ENCODE data around the gene BORCS5.
"Not testable (repeated sequence)": the region's sequence is repeated elsewhere in the genome, so short reads cannot be mapped to it uniquely, and the experiment has no call there.

Gene BORCS5

DNA sequence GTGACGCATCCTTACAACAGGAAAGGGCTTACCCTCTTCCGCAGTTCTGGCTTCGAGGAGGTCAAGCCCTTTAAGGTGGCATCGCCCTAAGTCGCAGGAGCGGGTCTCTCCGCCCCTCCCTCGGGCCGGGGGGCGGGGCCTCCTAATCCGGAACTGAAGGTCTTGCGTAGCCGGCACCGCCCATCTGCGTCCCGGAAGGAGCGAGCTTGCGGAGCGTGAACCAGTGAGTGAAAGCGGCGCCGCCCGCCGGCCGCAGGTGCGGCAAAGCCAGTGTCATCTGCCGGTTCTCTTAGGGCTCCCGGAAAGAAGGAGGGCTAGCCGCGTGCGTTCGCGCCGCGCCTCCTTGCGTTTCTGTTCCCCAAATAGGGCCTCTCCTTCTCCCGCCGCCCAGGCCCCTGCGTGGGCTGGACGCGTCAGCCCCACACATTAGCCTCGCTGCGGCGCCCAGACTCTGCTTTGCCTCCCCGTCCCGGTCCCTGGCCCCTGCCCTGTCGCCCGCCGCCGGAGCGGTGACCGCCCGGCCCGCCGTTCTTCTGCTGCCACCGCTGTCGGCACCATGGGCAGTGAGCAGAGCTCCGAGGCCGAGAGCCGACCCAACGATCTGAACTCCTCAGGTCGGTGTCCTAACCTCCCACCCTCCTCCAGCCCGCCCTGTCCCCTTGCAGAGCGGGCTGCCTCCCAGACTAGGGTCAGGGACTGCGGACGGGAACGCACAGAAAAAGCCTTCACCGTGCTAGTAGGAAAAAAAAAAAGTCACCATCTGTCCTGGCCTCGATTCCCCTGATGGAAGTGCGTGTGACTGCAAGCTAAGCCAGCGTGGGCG, at the start of gene BORCS5:
BORCS5 (plus strand) TSS at position 183 of the 823 bp plus-strand sequence; CDS start at position 557, 374 bp downstream.
- DNase-seq, result peak; percentile 86

DNA sequence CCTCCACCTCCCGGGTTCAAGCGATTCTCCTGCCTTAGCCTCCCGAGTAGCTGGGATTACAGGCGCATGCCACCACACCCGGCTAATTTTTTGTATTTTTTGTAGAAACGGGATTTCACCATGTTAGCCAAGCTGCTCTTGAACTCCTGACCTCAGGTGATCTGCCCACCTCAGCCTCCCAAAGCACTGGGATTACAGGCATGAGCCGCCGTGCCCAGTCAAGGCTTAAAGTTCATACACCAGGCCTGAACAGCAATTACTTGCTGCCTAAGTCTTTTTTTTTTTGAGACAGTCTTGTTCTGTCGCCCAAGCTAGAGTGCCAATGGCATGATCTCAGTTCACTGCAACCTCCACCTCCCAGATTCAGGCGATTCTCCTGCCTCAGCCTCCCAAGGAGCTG, 46.2 kb upstream of the BORCS5 start:
- DNase-seq, result not testable (repeated sequence)

GRCh38 chr12:12315838-12316237, 41.0 kb upstream of the BORCS5 start:
- DNase-seq, result no peak

DNA sequence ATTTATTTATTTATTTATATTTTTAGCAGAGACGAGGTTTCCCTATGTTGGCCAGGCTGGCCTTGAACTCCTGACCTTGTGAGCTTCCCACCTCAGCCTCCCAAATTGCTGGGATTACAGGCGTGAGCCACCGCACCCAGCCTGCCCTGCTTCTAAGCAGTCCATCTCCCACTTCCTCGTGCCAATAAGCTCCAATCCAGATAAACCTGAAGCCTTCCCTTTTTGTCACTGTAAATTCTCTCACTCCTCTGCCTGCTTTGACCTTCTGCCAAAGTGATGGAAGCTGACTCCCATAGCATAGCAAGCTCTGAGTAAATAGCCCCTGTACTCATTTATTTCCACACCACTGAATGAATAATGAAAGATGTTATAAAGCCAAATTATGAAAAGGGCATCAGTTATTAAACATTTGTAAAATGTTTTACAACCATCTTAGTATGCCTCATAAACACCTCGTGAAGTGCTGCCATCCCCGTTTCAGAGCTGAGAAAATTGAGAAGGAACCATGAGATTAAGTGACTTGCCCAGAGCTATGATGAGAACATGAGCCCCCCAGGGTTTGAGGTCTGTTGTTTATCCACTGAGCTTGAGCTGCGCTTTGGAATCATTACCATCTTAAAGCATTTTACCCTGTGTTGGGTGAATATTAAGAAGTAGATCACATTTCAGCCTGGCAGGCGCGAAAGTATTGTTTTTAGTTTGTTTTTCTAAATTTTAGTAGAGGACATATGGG, 37.3 kb upstream of the BORCS5 start:
- DNase-seq, result no peak

GRCh38 chr12:12323118-12323517, 33.8 kb upstream of the BORCS5 start:
- no peak for DNase-seq

GRCh38 chr12:12323591-12323990, 33.3 kb upstream of the BORCS5 start:
- no peak for DNase-seq

- no peak for DNase-seq
Observed at GRCh38 chr12:12326262-12326661, 30.6 kb upstream of the BORCS5 start.

DNA sequence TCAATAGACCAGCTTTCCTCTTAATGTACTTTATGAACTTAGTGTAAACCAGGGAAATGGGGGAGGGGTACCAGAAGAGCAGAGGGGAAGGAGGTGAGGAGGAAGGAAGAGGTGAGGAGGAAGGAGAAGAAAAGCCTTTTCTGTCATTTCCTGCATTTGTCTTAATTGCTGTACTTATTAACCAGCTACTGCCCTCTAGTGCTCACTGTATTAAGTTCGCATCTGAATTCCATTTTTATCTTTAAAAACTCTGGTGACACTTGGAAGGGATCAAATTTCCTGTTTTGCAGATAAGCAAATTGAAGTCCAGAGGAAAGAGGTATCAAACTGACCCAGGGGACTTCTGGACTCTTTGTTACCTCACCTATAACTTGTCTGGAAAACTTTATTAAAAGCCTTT, 29.1 kb upstream of the BORCS5 start:
- peak; percentile 38 for DNase-seq

DNA sequence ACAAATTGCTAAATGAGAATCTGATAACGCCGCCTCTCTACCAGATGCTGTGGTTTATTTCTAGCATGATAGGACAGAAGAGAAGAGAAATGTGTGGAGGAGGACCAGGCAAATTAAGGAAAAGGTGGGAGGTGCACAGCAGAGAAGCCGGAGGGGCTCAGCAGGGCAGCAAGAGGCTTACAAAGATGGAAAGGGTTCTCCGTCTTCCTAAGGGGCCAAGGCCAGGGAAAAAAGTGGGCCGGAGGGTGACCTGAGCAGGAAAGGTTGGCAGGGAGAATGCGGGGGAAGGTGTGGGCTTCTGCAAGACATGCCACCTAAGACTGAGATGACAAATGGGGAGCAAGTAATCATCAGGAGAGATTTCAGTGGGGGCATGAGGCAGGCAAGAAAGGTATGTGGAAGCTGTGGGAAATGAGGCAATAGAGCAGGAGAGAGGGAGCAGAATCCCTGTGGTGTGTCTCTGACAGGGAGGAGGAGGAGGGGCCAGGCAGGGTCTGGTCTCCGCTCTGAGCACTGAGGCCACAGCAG, 25.6 kb upstream of the BORCS5 start:
- DNase-seq, result no peak

GRCh38 chr12:12331896-12332295, 25.0 kb upstream of the BORCS5 start:
- no peak for DNase-seq

GRCh38 chr12:12333407-12334366, 23.2 kb upstream of the BORCS5 start:
- no peak for DNase-seq

GRCh38 chr12:12334367-12335040, 22.4 kb upstream of the BORCS5 start:
- DNase-seq, result no peak

DNA sequence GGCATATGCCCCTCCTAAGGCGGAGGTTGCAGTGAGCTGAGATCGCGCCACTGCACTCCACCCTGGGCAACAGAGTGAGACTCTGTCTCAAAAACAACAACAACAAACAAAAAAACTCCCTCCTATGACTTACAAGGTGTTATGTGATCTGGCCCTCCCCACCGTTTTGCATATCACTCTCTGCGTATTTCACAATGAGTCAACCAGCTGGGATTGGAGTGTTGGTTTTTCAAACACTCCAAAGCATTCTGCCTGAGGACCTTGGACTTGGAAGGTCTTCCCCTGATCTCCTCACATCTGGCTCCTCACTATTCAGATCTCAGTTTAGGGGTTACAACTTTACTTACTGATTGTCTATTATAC, 20.8 kb upstream of the BORCS5 start:
- no peak for DNase-seq

DNA sequence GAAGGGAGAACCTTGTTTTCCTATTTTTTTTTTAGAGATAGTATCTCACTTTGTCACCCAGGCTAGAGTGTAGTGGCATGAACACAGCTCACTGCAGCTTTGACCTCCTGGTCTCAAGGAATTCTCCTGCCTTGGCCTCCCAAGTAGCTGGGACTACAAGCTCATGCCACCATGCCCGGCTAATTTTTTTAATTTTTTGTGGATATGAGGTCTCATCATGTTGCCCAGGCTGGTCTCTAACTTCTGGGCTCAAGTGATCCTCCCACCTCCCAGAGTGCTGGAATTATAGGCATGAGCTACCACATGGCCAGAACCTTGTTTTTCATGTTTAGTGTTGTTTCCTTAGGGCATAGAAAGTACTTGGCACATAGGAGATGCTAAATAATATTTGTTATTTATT, 20.4 kb upstream of the BORCS5 start:
- no peak for DNase-seq

- DNase-seq, result no peak
Observed at GRCh38 chr12:12338527-12339168, 18.2 kb upstream of the BORCS5 start.

GRCh38 chr12:12349711-12350665, 6.9 kb upstream of the BORCS5 start, which contains the start of gene MANSC1:
Gene MANSC1 (minus strand): TSS chr12:12350242. CDS start chr12:12343314, 6,928 bp downstream.
- no peak for DNase-seq

- no peak for DNase-seq
Observed at GRCh38 chr12:12350868-12351463, 5.9 kb upstream of the BORCS5 start.

- not testable (repeated sequence) for DNase-seq
Observed at GRCh38 chr12:12351468-12352185, 5.3 kb upstream of the BORCS5 start.

- no peak for DNase-seq
Observed at GRCh38 chr12:12353276-12353675, 3.6 kb upstream of the BORCS5 start.

Data from NCI-H1436 treated with DMSO at 0.1 percent for 48 hours (cell line).